ENCODE results near the gene ZFPL1. TPM values are rescaled to one million over a fixed set of nuclear protein-coding genes. Genes with fewer than 3 reads are reported as not detected.

ZFPL1 gene
- total and polyA plus RNA-seq, 8 donors: 24.9 to 36.4 (median 28.9) TPM

DNA sequence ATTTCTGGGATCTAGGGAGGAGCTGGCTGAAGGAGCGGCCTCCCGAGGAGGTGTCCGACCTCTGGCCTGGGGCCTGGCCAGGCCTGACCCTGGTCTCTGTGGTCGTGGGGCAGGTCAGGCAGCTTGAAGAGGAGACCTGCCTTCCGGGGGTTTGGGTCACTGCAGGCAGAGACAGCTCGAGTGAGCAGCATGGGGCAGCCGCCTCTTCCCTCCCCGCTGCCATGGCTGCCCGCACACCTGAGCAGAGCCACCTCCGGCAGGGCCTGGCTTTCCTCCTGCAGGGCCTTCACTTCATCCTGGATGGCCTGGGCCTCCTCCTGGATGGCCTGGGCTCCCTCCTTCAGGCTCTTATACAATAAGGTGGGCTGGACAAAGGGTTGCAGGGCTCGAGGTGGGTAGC, 17.7 kb upstream of the ZFPL1 start:
- Histone ChIP-seq H3K4me1 (no peaks in the 10 kb centered on the region), H3K27me3 (no peaks in the 10 kb centered on the region), H3K36me3 (no peaks in the 10 kb centered on the region), H3K27ac (no peak overlapping the region), H3K4me3 (no peak overlapping the region), H3K9me3 (no peaks in the 10 kb centered on the region)
- no peak for DNase-seq
- no peak for ATAC-seq
- intact Hi-C loops (cut with DNase I): no loop called here
- TF ChIP-seq, protein P1, sequence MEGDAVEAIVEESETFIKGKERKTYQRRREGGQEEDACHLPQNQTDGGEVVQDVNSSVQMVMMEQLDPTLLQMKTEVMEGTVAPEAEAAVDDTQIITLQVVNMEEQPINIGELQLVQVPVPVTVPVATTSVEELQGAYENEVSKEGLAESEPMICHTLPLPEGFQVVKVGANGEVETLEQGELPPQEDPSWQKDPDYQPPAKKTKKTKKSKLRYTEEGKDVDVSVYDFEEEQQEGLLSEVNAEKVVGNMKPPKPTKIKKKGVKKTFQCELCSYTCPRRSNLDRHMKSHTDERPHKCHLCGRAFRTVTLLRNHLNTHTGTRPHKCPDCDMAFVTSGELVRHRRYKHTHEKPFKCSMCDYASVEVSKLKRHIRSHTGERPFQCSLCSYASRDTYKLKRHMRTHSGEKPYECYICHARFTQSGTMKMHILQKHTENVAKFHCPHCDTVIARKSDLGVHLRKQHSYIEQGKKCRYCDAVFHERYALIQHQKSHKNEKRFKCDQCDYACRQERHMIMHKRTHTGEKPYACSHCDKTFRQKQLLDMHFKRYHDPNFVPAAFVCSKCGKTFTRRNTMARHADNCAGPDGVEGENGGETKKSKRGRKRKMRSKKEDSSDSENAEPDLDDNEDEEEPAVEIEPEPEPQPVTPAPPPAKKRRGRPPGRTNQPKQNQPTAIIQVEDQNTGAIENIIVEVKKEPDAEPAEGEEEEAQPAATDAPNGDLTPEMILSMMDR (IDR thresholded peaks at IDR 0.05): no peak

DNA sequence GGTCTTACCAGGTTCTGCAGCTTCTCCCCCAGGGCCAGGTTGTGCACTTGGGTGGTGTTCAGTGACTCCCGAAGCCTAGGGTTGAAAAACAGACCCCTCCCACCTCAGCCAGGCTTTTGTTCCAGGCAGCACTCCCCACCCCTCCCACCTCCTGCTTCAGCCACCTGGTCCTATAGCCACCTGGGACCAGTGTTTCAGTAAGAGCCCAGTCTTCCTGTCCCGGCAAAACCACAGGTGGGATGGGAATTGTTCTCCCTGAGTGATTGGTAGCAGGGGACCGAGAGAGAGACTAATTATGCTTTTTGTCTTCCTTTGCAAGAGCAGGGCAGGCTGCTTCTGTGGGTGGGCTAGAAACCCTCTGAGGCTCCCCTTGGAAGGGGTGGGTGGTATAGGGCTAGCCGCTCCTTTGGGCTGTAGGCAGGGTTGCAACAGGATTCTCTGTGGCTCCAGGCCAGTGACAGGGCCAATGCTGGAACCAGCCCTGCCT, 17.2 kb upstream of the ZFPL1 start:
- Histone ChIP-seq H3K36me3 (no peaks in the 10 kb centered on the region), H3K4me3 (no peak overlapping the region), H3K27ac (no peak overlapping the region), H3K9me3 (no peaks in the 10 kb centered on the region), H3K4me1 (no peaks in the 10 kb centered on the region), H3K27me3 (no peaks in the 10 kb centered on the region)
- DNase-seq (no peak), ATAC-seq (no peak)
- TF ChIP-seq, protein P1 (IDR thresholded peaks at IDR 0.05): no peak
- intact Hi-C loops (cut with DNase I): no loop called here

DNA sequence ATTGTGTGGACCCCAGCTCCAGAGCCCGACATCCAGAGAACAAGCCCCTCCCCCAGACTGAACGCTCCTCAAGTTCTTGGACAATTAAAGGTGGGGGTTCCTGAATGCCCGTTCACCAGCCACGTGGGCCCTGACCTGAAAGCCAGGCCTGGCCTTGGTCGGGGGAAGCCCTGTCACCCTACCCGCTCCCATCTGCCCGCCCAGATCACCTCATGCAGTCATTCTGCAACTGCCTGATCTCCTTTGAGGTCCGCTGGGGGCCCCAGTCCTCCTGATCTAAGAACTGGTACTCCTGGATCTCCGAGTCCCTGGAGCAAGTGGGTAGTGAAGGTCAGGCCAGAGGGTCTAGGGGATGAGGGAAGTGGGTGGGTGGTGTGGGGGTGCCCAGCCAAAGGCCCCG, 16.6 kb upstream of the ZFPL1 start:
- no peak for ATAC-seq
- DNase-seq: no peak
- intact Hi-C loops (cut with DNase I): no loop called here
- Histone ChIP-seq H3K27me3 (no peaks in the 10 kb centered on the region), H3K9me3 (no peaks in the 10 kb centered on the region), H3K4me3 (no peak overlapping the region), H3K4me1 (no peaks in the 10 kb centered on the region), H3K27ac (no peak overlapping the region), H3K36me3 (no peaks in the 10 kb centered on the region)
- TF ChIP-seq, protein P1 (IDR thresholded peaks at IDR 0.05): no peak

DNA sequence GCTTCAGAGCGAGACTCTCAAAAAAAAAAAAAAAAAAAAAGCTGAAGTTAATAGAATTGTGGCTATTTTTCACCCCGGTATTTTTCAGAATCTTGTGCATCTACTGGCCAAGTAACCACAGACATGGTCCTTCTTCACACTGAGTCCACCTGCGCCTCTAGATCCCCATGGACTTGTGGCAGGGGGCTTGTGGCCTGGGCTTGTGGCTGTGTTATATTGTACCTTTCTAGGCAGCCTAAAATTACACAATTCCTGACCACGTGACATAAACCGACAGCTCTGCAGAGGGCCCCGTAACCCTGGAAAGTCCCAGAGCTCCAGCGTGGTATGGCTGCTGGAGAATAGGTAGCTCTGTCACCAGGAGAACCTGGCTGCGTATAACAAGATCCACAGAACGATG, 14.8 kb upstream of the ZFPL1 start:
- Histone ChIP-seq H3K4me3 (no peak overlapping the region), H3K27me3 (no peaks in the 10 kb centered on the region), H3K9me3 (no peaks in the 10 kb centered on the region), H3K4me1 (no peaks in the 10 kb centered on the region), H3K36me3 (no peaks in the 10 kb centered on the region), H3K27ac (no peak overlapping the region)
- TF ChIP-seq, protein P1 (IDR thresholded peaks at IDR 0.05): no peak
- intact Hi-C loops (cut with DNase I): no loop called here
- ATAC-seq: no peak
- no peak for DNase-seq

DNA sequence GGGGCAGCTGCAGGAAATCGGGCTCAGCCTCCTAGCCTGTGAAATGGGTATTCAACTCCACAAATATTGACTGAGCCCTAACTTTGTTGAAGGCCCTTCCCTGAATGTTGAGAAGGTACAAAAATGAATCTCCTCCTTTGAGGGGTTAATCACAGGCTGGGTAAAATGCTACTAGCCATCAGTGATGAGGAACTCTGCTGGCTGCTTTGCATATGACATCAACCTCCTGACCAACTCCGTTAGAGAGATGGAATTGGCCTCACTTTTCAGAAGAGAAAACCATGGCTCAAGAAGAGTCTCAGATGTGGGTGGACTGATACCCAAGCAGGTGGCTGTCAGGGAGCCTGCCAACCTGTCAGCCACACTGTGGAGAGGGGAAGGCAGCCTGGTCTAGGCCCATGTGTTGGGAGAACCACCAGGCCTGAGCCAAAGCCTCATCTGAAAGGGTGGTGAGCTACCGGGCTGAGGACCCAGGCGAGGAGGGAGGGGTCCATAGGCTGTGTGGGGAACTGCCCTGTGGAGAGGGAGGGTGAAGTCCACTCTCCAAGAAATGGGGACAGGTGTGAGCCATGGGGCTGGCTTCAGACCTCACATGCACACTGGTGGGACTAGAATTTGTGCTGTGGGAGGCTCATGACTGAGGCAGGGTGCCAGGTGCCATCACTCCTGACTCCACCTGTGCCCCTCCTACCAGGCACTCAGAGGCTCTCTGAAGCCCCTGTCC, 12.0 kb upstream of the ZFPL1 start:
- no peak overlapping the region for H3K4me3 ChIP-seq
- no peaks in the 10 kb centered on the region for H3K9me3 ChIP-seq
- H3K36me3 ChIP-seq: no peaks in the 10 kb centered on the region
- intact Hi-C loops (cut with DNase I): no loop called here
- H3K27ac ChIP-seq: no peak overlapping the region
- ATAC-seq: no peak
- no peak for DNase-seq
- no peaks in the 10 kb centered on the region for H3K4me1 ChIP-seq
- no peaks in the 10 kb centered on the region for H3K27me3 ChIP-seq
- TF ChIP-seq, protein P1 (IDR thresholded peaks at IDR 0.05): no peak
